HG02981 (cell line): Measurements from ENCODE around the gene CSAD.

ENCODE experiments used
- ATAC-seq: cut with Tn5 transposase; IDR thresholded peaks from one replicate; pipeline ENCODE4 v1.9.1; 2021; ENCODE audit warnings: mild to moderate bottlenecking, moderate library complexity; ENCODE audit not compliant: unreplicated experiment

The CSAD gene

GRCh38 chr12:53200107-53200457 lies 19.4 kb upstream of the CSAD start:
- no peak for ATAC-seq

GRCh38 chr12:53199700-53200099 lies 19.0 kb upstream of the CSAD start:
- ATAC-seq, result no peak

GRCh38 chr12:53198486-53199110 lies 17.9 kb upstream of the CSAD start:
- ATAC-seq, result no peak

GRCh38 chr12:53197011-53197640 lies 16.4 kb upstream of the CSAD start:
- ATAC-seq, result no peak

GRCh38 chr12:53196486-53196885 lies 15.8 kb upstream of the CSAD start:
- ATAC-seq, result no peak

- ATAC-seq, result no peak
Measured at GRCh38 chr12:53195516-53196420, 15.0 kb upstream of the CSAD start.

GRCh38 chr12:53194973-53195372 lies 14.2 kb upstream of the CSAD start:
- no peak for ATAC-seq

GRCh38 chr12:53193985-53194716 lies 13.4 kb upstream of the CSAD start:
- no peak for ATAC-seq

GRCh38 chr12:53193040-53193439 lies 12.3 kb upstream of the CSAD start:
- no peak for ATAC-seq

GRCh38 chr12:53192531-53193021 lies 11.9 kb upstream of the CSAD start:
- ATAC-seq, result no peak

- ATAC-seq, result no peak
Measured at GRCh38 chr12:53191885-53192530, 11.3 kb upstream of the CSAD start.

GRCh38 chr12:53191096-53191884 lies 10.6 kb upstream of the CSAD start:
- ATAC-seq, result no peak

- ATAC-seq, result peak; percentile 42
Measured at GRCh38 chr12:53190108-53190729, 9.5 kb upstream of the CSAD start.

- ATAC-seq, result no peak
Measured at GRCh38 chr12:53187145-53187899, 6.6 kb upstream of the CSAD start.

- ATAC-seq, result no peak
Measured at GRCh38 chr12:53186745-53187144, 6.0 kb upstream of the CSAD start.

GRCh38 chr12:53185582-53186153 lies 4.9 kb upstream of the CSAD start:
- ATAC-seq, result no peak

- ATAC-seq, result no peak
Measured at GRCh38 chr12:53184828-53185227, 4.1 kb upstream of the CSAD start.

- ATAC-seq, result no peak
Measured at GRCh38 chr12:53182903-53183302, 2.2 kb upstream of the CSAD start.
